ENCODE data around the gene TBX21.

TBX21 gene

DNA sequence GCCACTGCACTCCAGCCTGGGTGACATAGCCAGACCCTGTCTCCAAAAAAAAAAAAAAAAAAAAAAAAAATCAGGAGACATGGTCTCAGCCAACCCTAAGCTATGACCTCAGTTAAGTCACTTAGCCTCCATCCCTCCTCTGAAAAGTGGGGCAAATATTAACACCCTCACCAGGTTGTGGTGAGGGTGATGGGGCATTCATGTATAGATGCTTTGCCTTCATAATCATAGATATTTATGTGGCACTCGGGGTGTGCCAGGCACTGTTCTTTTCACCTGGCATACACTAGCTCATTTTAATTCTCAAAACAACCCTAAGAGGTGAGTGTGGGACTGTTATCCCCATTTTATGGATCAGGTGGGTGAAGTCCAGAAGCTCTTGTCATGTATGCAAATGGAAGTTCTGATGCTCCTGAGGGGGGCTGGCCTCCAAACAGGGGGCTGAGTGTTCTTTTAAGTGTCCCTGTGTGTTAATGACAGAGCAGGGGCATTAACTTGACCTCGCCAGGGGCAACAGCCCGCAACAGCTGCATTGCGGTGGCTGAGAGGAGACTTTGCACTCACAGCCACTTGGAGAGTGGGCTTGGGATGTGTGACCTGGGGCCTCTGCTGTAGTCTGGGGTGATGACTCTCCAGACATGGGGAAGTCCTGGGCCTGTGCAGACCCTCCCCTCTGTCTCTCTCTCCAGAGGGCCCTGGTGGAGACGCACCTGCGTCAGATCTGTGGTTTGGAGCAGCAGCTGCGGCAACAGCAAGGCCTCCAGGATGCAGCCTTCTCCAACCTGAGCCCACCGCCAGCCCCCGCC lies 34.9 kb upstream of the TBX21 start:
- no peak for DNase-seq

DNA sequence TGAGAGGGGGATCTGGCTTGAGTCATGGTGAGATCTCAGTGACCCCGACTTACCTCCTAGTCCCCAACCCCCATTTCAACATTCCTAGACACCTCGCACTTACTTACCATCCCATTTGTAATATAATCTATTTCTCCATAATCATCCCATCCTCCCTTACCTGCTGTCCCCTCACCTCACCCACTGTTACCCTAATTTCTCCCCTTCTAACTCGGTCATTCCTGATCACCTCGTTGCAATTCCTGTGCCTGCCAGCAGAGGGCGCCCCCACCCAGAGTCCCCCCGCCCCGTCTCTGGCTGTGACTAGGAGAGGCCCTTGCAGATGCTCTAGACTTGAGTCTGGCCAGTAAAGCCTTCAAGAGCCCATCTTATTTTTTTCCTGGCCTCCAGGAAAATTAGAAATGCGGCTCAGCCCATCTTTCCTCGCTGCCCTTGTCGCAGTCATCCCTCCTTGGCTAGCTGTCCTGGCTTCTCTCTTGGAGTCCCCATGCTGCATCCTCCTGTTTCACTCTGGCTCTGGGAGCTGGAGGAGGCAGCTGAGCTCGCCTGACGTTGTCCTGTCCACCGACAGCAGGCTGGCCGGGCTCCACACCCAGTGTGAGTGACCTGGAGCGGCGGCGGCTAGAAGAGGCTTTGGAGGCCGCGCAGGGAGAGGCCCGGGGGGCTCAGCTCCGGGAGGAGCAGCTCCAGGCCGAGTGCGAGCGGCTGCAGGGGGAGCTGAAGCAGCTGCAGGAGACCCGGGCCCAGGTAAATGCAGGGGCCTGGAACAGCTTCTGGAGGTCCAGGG lies 34.1 kb upstream of the TBX21 start:
- peak; percentile 66 for DNase-seq

DNA sequence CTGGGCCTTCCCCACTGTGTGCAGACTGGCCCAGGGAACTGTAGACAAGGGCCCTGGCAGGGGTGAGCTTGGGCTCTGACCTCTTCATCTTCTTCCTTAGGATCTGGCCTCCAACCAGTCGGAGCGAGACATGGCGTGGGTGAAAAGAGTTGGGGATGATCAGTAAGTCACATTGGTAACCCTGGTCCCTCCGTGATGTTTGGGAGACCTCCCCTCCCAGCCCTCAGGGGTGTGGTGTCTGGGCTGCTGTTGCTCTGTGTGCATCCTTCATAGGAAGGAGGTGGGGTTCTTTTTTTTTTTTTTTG lies 33.5 kb upstream of the TBX21 start:
- DNase-seq, result no peak

DNA sequence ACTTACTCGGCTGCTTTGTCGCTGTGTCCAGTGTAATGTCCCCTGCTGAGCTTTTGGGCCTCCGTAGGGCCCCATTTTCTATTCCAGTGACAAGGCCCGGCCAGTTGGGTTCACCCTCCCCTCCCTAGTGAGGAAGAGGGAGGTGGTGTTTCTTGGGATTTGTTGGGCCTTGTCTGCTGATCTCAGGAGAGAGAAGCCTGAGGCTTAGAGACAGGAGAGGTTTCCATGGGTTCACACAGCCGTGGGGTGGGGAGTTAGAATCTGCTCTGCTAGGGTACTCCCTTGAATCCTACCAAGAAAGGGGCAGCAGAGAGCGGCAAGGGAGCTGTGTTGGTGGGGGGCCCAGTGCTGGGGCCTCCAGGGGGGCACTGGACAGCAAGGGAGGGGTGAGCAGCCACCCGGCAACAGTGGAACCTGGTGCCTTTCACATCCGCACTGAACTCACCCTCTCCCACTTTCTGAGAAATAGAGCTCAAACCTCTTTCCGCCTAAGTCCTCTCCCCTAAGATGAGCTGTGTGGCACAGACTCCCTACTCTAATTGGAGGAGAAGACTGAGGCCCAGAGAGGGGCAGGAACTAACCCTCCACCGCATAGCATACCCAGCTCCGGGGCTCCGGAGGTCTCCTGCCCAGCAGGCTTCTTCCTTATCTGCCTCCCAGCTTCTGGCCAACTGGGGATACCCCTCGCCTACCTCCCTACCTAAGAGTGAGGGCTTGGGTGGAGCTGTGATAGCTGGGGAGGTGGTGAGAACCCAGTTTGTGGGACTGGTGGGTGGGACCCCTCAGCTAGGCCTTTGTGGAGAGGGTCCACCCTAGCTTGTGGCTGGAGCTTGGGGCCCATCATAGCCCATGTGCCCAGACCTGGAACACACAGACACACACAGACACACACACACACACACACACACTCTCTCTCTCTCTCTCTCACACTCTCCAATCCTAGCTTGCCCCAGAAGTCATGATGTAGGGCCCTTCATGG lies 32.3 kb upstream of the TBX21 start:
- no peak for DNase-seq

DNA sequence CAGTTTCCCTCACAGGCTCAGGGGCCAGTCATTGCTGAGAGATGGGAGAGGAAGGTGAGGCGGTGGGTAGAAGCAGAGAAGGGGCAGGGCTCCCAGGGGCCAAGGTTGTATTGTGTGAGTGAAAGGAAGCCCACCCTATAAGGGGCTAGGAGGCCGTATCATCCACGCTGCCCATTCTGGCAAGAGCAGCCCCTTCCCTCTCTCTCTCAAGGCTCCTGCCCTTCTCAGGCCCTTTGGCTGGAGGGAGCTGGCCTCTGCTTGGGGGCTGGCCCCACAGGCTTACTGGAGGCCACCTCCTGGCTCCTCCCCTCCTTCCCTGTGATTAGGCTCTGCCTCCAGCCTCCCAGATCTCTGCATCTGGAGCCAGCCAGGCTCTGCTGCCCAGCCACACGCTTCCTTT lies 31.4 kb upstream of the TBX21 start:
- no peak for DNase-seq

DNA sequence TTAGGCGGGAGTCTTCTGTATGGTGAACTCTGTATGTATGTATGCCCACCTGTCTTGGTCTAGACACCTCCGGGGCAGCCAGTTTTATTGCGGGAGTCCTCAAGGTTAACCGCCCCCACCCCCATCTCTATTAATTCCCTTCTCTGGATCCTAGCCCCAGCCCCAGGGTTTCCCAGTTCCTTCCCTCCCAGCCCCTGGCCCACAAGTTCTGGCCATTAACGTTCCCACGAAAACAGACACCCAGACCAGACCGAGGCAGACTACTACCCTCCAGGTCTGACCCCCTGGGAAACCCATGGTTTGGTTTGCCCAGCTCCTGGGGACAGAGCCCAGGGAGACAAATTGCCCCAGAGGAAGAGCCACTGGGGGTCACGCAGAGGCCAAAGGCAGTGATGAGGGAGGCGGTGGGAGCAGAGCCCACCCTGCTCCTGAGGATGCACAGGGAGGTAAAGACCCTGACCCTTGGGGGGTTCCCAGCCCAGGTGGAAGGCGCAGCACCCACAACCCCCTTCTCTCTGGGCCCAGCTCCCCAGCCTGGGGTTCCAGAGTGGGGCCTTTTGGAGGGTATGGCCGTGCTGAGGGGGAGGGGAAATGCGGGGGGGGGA lies 30.5 kb upstream of the TBX21 start:
- no peak for DNase-seq

DNA sequence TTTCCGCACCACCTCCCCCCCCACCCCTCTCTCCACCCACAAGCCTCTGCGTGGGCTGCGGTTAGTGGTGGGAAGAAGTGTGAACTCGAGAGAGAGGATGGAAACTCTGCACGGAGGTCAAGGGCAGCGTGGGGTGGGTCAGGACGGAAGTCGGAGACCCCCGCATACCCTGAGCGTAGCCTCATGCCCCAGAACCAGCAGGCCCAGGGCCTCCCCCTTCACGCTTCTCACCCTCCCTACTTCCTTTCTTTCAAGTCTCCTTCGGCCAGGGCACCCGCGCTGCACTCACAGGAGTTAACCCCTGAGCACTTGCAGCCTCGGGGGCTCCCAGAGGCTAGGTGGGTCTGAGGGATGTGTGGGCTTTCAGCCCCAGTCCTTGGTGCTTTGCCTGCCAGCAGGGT lies 29.8 kb upstream of the TBX21 start:
- DNase-seq, result peak; percentile 40

DNA sequence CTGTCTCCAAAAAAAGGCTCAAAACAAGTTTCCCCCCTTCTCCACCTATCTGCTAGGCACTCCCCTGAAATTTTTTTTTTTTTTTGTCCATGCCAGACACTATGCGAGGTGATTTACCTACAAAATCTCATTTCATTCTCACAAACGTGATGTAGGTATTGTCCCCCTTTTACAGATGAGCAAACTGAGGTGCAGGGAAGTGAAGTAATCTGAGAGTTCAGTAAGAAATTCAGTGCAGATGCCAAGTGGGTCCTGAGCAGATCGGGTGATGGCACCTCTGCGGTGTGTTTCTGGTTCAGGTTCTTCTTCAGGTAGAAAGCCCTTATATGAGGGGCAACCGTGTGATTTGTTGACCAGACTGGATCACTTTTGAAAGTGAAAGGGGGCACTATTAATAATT lies 29.4 kb upstream of the TBX21 start:
- no peak for DNase-seq

DNA sequence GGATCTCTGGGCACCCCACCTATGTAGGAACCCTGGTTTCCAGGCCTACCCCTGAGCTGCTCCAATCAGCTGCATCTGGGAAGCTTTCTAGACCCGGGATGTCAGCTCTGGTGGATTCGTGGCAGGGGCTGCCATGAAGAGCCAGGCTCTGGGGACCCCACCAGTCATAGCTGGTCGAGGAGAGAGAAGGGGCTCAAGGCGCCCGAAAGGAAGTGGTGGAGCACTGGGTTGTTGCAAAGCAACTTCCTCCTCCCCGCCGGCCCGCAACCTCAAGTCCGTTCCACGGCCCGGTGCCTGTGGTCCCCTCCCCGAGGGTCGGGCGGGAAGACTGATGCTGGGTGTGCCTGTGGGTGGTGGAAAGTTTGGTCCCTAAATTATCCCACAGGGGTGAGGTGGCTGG lies 28.9 kb upstream of the TBX21 start:
- DNase-seq, result no peak

DNA sequence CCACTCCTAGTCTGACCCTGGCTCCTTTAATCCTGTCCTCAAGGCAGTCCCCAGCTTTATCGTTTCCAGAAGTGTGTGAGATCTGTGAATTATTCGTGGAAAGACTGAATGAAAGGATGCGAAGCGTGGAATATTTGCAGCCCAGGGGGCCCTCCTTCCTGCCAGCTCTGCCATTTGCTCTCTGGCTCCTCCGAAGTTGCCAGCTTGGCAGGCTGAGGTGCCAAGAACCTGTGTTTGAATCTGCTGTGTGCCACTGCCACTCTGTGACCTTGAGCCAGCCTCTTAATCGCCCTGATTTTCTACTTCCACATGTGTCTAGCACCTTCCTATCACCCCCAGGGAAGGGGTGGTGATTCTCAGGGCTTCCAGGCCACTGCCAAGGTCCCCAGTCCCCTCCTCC lies 28.3 kb upstream of the TBX21 start:
- DNase-seq, result no peak

DNA sequence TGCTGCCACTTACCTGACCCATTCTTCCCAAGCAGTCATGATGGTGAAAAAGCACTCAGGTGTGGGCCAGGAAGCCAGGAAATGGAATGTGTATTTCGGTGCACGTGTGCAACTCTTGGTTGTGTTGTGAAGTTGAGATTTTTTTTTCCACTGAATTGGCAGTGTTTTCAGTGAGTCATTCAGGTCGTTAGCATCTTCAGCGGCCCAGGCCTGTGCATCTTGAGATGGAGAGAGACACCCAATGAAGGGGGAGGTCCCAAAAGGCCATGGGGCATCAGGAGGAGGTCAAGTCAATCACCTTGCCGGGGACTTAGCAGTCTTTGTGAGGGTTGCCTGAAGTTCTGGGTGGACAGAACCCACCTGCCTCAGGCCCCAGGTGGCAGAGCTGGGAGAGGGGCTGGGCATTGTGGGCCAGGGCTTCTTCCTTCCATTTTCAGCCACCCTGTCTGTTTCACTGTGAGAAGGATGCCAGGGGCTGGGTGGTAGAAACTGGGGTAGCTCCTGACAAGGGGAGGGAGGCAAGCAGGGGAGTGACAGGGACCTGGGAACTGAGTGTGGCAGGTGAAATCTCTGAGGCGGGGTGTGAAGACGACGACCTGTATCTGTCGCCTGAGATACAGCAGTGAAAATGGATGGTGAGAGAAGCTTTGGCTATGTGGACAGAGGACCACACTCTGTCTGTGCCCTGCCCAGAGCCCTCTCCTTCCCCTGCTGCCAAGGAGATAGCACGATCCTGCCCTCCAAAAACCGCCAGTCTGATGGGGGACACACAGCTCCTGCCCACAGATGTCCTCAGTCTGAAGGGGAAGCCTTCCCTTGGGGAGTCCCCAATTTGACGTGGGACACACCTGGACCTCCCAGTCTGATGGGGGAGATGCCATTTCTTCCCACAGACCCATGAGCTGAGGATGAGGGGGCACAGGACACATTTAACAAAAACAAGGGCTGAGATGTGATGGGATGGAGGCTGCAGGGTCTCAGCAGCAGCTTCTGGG lies 27.2 kb upstream of the TBX21 start:
- no peak for DNase-seq

DNA sequence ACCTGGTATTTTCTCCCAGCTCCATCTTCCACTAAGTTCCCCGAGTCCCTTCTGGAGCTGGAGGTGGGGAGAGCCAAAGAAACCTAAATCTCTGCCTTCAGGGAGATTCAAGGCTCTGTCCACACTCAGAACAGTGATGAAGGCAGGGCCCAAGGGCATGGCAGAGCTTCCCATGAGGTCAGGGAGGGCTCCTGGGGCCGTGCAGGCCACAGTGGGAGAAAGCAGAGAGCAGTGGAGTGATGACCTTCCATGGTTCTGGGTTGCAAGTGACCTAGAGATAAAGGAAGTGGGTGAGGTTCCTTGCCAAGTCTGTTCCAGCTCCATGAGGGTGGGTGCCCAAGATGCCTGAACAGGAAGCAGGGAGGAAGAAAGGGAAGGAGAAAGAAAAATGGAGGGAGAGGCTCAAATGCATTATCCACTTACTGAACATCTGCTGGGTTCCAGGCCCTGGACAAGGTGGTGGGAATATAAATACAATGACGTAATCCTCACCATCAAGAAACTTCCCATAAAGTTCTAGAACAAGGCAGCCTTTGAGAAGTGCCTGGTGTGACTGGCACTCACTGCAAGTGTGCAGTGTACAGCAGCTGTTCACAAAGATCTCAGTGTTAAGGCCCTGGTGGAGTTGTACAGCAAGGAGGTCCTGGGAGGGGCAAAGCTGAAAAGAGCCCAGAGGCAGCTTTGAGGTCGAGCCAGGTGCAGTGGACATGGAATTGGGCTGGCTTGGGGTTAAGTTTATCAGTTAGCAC lies 25.8 kb upstream of the TBX21 start:
- DNase-seq, result no peak

DNA sequence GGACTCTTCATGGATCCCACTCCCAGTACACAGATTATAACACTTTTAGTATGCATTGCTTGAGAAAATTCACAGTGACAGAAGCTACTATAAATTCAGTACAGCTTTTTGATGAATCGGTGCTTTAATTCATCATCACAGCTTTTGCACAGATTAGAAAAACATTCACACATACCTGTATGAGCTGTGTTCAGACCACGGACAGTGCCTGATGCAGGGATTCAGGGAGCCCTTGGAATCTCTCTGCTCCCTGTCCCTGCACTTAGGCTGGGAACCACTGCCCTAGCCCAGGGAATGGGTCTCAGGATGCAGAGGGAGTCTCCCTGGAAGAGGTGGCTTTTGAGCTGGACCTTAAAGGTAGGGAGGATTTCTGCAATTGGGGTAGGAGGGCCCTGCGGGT lies 25.2 kb upstream of the TBX21 start:
- DNase-seq, result no peak

DNA sequence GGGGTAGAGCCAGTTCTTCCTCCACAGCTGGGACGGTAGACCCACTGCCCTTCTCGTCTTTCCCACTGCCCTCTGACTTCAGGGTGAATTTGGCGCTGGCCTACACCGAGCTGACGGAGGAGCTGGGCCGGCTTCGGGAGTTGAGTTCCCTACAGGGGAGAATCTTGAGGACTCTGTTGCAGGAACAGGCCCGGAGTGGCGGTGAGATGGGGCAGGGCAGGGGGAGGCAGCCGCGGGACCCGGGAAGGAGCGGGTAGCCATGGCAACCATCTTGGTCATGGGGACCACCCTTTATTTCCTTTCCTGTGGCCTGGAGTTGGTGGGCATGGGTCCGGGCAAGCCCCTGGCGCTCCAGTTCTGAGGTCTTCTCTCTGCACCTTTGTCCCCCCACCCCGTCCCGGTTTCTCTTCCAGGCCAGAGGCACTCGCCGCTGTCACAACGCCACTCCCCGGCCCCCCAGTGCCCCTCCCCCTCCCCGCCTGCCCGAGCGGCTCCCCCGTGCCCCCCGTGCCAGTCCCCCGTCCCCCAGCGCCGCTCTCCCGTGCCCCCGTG lies 24.6 kb upstream of the TBX21 start:
- no peak for DNase-seq

DNA sequence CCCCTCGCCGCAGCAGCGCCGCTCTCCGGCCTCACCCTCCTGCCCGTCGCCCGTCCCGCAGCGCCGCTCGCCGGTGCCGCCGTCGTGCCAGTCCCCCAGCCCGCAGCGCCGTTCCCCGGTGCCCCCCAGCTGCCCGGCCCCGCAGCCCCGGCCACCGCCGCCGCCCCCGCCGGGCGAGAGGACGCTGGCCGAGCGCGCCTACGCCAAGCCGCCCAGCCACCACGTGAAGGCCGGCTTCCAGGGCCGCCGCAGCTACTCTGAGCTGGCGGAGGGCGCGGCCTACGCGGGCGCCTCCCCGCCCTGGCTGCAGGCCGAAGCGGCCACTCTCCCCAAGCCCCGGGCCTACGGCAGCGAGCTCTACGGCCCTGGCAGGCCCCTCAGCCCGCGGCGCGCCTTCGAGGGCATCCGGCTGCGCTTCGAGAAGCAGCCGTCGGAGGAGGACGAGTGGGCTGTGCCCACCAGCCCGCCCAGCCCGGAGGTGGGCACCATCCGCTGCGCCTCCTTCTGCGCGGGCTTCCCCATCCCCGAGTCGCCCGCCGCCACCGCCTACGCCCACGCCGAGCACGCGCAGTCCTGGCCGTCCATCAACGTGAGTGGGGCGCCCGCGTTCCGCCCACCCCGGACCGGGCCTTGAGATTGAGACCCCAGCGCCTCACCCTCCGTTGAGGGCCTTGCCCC lies 24.0 kb upstream of the TBX21 start:
- no peak for DNase-seq

DNA sequence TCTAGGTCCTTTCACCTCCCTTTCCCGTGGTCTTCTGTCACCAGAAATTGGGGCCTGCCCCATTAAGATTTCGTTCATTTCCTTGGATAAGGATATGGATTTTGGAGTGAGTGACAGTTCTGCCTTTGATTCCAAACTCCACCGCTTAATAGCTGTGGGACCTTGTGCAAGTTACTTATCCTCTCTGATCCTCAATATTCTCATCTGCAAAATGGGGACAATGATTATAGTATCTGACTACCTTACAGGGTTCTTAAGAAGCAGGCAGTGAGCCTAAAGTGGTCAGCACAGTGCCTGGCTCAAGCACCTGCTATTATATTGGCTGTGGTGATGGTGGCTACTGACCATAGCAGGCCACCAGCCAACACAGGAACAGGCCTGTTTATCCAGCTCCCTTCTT lies 23.4 kb upstream of the TBX21 start:
- DNase-seq, result no peak

DNA sequence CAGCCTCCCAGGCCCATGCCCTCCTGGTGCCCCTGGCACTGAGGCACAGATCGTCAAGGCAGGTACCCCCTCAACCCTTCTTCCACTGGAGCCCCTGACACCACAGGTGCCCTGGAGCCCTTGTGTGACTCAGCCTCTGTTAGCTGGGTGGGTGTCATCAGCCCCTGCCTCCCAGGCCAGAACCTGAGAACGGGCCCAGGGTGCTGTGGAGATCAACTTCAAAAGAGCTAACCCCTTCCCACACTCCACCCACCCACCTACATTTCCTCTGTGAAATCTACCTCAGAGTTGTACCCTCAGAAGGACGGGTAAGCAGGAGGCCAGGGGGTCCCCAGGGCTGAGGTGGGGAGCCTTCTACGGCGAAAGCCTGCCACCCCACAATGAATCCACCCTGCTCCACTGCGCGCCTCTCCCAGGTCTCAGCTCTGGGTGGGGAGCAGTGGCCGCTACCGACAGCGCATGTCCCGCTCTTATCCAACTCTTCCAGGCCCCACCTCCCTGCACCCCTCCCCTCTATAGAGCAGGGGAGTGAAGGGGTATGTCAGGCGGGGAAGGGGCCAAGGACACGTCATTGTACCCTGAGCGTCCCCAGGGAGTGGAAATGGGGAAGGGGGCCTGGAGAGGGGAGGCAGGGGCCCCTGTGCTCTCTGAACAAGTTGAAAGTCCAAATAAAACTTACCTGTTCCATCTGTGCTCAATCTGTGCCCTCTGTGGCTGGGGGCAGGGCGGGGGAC lies 21.5 kb upstream of the TBX21 start:
- DNase-seq, result no peak

DNA sequence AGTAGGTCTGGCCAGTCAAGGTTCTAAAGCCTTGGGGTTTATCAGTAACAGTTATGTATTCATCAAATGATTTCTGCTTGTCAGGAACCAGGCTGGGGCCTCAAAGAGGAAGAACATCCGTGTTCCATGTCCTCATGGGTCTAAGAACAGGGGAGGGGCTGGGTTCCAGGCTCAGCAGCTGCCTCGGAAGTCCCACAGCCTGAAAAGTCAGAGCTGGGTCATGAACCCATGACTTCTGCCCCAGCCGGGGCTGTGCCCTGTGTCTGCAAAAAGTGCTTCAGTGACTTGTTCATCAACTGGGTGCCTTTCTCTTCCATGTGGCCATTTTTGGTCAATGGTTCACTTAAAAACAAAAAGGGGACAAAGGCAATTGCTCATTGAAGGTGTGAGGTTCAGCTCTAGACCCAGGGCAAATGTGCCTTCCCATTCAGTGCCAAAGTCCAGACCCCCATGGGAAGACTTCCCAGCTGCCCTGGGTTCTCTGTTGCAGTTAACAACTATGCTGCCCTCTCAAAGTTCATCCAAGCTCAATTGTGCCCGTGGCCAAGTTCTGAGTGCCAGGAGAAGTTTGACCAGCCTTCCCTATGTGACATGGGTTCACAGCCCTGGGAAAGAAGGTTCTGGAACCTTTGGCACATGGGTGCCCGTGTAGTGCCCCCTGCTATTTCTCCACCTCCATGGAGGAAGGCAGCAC lies 20.6 kb upstream of the TBX21 start:
- DNase-seq, result no peak

All from CD4-positive, alpha-beta T cell treated with Interferon gamma for 1 hour (primary cell).